ENCODE data around the gene UTP25. TPM values are rescaled to one million over a fixed set of nuclear protein-coding genes. Genes with fewer than 3 reads are reported as not detected.

UTP25 gene
- total RNA-seq, 4 donors from 2014 or later, result 3.9 to 4.6 (median 4.2) TPM

DNA sequence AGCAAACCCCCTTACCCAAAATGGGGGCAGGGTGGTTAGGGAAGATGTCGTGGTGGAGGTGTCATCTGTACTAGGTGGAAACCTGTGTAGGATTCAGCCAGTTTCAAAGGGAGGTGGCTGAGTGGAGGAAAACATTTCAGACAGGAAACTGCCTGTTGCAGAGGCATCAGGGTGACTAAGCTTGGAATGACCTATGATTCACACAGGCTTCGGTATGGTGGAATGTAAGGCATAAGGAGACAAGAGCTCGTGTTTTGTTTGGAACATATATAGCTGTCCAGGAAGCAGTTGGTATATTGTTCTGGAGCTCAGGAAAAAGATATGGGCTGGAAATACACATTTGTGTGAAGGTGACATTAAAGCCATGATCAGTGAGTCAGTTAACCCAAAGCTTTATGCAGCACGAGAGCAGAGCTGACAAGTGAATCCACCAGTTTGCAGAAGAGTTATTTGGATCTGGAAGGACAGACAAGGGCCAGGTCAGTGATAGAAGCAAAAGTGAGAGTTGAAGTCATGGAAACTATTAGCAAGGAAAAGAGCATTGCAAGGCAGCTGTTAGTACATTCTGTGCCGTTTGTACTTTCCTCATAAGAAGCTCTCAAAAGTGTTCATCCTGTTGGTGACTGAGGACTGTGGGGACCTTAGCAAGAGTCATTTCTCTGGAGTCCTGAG, 12.2 kb downstream of the UTP25 start:
- ATAC-seq (peak in 1 of 2 donors; percentile 26), DNase-seq (no peak)
- Histone ChIP-seq H3K4me1 (no peaks in the 10 kb centered on the region), H3K36me3 (peaks cover 0 to 91% of the 10 kb centered on the region in 2 donors), H3K9me3 (no peaks in the 10 kb centered on the region), H3K27ac (peak overlapping the region; percentile 30 to 61 (median 50)), H3K4me3 (no peak overlapping the region), H3K27me3 (no peaks in the 10 kb centered on the region)
- no peak for TF ChIP-seq POLR2A (IDR thresholded peaks at IDR 0.05)
- TF ChIP-seq, protein P1, sequence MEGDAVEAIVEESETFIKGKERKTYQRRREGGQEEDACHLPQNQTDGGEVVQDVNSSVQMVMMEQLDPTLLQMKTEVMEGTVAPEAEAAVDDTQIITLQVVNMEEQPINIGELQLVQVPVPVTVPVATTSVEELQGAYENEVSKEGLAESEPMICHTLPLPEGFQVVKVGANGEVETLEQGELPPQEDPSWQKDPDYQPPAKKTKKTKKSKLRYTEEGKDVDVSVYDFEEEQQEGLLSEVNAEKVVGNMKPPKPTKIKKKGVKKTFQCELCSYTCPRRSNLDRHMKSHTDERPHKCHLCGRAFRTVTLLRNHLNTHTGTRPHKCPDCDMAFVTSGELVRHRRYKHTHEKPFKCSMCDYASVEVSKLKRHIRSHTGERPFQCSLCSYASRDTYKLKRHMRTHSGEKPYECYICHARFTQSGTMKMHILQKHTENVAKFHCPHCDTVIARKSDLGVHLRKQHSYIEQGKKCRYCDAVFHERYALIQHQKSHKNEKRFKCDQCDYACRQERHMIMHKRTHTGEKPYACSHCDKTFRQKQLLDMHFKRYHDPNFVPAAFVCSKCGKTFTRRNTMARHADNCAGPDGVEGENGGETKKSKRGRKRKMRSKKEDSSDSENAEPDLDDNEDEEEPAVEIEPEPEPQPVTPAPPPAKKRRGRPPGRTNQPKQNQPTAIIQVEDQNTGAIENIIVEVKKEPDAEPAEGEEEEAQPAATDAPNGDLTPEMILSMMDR (IDR thresholded peaks at IDR 0.05 in 4 of 5, conservative IDR thresholded peaks at IDR 0.05 in 1 of 5), result no peak
- in situ Hi-C loops (cut with MboI; ENCODE audit: low sequenced_read_pairs in 4 of 4) (no loop called here), intact Hi-C loops (cut with DNase I; ENCODE audit: low total_unique reads) (no loop called here)

DNA sequence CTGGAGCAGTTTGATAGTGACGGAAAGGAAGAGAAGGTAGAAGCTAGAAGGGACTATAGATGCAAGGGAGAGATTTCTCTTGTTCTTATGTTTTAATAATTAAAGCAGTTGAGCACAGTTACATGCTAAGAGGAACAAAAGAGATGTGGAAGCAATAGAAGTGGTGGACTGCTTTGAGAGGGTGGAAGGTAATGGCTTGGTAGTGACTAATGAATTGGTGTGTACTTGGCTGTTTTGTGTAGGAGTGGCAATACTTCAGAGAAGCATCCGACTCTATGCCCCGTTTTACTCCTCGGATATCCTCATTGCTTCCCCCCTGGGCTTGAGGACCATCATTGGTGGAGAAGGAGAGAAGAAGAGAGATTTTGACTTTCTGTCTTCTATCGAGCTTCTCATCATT, 12.8 kb downstream of the UTP25 start:
- H3K4me1 ChIP-seq, result no peaks in the 10 kb centered on the region
- no peaks in the 10 kb centered on the region for H3K27me3 ChIP-seq
- peaks cover 0 to 91% of the 10 kb centered on the region in 2 donors for H3K36me3 ChIP-seq
- no peak for DNase-seq
- intact Hi-C loops (cut with DNase I; ENCODE audit: low total_unique reads), result no loop called here
- no peak for ATAC-seq
- in situ Hi-C loops (cut with MboI; ENCODE audit: low sequenced_read_pairs in 4 of 4), result no loop called here
- H3K4me3 ChIP-seq, result no peak overlapping the region
- peak overlapping the region; percentile 30 to 61 (median 50) for H3K27ac ChIP-seq
- no peaks in the 10 kb centered on the region for H3K9me3 ChIP-seq
- TF ChIP-seq POLR2A (IDR thresholded peaks at IDR 0.05), result no peak
- TF ChIP-seq, protein P1 (IDR thresholded peaks at IDR 0.05 in 4 of 5, conservative IDR thresholded peaks at IDR 0.05 in 1 of 5), result no peak

DNA sequence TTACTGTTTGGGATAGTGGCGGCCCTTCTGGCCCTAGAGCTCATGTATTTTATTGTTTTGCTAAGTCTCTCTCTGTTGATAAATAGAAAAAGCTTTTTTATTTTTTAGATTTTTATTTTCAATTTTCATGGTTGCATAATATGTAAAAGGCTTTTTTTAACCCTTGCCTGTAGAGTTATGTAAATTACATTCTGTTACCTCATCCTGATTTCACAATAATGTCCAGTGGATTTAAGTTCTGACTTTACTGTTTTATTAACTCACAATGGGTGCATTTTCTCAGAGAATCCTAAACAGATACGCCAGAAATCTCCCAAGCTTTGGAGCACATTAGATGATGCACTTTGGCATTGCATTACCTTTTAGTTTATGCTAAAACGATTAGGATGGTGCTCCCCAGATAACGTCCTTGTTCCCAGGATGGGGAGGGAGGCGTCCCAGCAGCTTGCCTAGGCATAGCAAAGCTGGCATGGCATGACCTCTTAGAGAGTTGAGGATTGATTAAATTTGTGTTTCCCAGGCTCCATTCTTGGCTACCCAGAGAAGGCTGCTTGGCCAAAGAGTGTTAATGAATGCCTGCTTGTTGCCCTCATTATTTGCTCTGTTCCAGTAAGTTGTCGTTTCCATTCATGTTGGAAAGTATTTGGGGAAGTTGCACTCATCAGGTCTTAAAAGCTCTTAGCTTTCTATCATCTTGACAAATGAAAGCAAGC, 17.1 kb downstream of the UTP25 start:
- no peak for DNase-seq
- TF ChIP-seq POLR2A (IDR thresholded peaks at IDR 0.05), result no peak
- TF ChIP-seq, protein P1 (IDR thresholded peaks at IDR 0.05 in 4 of 5, conservative IDR thresholded peaks at IDR 0.05 in 1 of 5), result no peak
- H3K4me3 ChIP-seq, result no peak overlapping the region
- no peaks in the 10 kb centered on the region for H3K9me3 ChIP-seq
- intact Hi-C loops (cut with DNase I; ENCODE audit: low total_unique reads) (no loop called here), in situ Hi-C loops (cut with MboI; ENCODE audit: low sequenced_read_pairs in 4 of 4) (no loop called here)
- H3K4me1 ChIP-seq, result no peaks in the 10 kb centered on the region
- H3K36me3 ChIP-seq, result peaks cover 0 to 72% of the 10 kb centered on the region in 2 donors
- H3K27me3 ChIP-seq, result no peaks in the 10 kb centered on the region
- H3K27ac ChIP-seq, result no peak overlapping the region
- no peak for ATAC-seq

DNA sequence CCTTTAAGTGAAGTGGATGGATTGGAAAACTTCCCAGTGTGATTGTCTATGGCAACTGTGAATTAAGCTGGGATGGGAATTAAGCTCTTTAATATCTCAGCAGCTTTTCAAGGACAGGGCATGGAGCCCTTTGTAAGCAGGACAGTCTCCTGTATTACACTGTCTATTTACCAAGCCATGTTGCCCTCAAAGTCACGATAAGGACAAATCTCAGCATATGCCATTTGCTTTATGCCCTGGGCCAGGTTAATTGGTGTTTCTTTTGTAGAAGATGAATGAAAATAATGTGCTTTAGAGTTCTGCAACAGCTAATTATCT, 17.6 kb downstream of the UTP25 start:
- intact Hi-C loops (cut with DNase I; ENCODE audit: low total_unique reads), result no loop called here
- DNase-seq, result no peak
- Histone ChIP-seq H3K27me3 (no peaks in the 10 kb centered on the region), H3K4me1 (no peaks in the 10 kb centered on the region), H3K9me3 (no peaks in the 10 kb centered on the region), H3K36me3 (peaks cover 0 to 72% of the 10 kb centered on the region in 2 donors), H3K27ac (no peak overlapping the region), H3K4me3 (no peak overlapping the region)
- ATAC-seq, result no peak
- no peak for TF ChIP-seq POLR2A (IDR thresholded peaks at IDR 0.05)
- in situ Hi-C loops (cut with MboI; ENCODE audit: low sequenced_read_pairs in 4 of 4), result no loop called here

DNA sequence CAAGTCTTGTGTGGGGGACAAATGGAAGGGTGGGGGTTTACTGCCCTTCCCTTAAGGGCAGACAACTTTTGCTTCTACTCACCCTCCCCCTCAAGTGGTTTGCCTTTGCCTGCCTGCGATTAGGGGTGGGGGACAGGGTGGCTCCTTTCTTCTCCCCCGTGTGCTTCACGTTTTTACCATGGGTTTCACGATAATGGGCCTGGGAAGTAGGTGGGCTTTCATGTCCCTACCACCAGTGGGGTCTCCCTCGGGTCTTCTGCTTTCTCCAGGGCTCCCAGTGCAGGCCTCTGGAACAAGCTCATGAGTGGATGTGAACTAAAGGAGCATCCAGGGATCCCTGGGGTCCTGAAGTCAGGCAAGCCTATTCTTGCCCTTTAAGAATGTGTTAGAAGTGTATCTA, 21.6 kb downstream of the UTP25 start:
- DNase-seq, result no peak
- no peak overlapping the region for H3K27ac ChIP-seq
- intact Hi-C loops (cut with DNase I; ENCODE audit: low total_unique reads) (no loop called here), in situ Hi-C loops (cut with MboI; ENCODE audit: low sequenced_read_pairs in 4 of 4) (no loop called here)
- no peak for TF ChIP-seq POLR2A (IDR thresholded peaks at IDR 0.05)
- TF ChIP-seq, protein P1 (IDR thresholded peaks at IDR 0.05 in 4 of 5, conservative IDR thresholded peaks at IDR 0.05 in 1 of 5), result no peak
- H3K36me3 ChIP-seq, result peaks cover 0 to 71% of the 10 kb centered on the region in 2 donors
- ATAC-seq, result no peak
- H3K27me3 ChIP-seq, result no peaks in the 10 kb centered on the region
- no peak overlapping the region for H3K4me3 ChIP-seq
- H3K9me3 ChIP-seq, result no peaks in the 10 kb centered on the region
- H3K4me1 ChIP-seq, result no peaks in the 10 kb centered on the region
